Esophagus muscularis mucosa (tissue), 4 donors: ENCODE measurements around the gene PARD3B. TPM values are rescaled to one million over a fixed set of nuclear protein-coding genes. Genes with fewer than 3 reads are reported as not detected.

Experiments used
- DNase-seq: peaks from one replicate; pipeline ENCODE4 v3.0.0-alpha.2; 2017; ENCODE audit errors: extremely low spot score
- H3K27ac ChIP-seq, 4 donors: fragments of 200-600 bp; sonication (generic); replicated peaks in 1 of 4; 1 replicate in 3 of 4; 2 replicates in 1 of 4; pipeline ENCODE4 v1.5.1; 2016 to 2019; ENCODE audit warnings: mild to moderate bottlenecking in 1 of 4
- H3K27me3 ChIP-seq, 4 donors: fragments of 200-600 bp; sonication (generic); one replicate each; pipeline versions ENCODE4 v1.5.1 to v1.6.0; 2016 to 2019
- H3K36me3 ChIP-seq, 4 donors: fragments of 200-600 bp; sonication (generic); one replicate each; pipeline ENCODE4 v1.5.1; 2016 to 2019
- H3K4me1 ChIP-seq, 4 donors: fragments of 200-600 bp; sonication (generic); one replicate each; pipeline ENCODE4 v1.5.1; 2016 to 2019
- H3K4me3 ChIP-seq, 4 donors: fragments of 200-600 bp; sonication (generic); 1 replicate in 2 of 4; 2 replicates in 2 of 4; pipeline ENCODE4 v1.5.1; 2016 to 2019; ENCODE audit warnings: mild to moderate bottlenecking in 4 of 4, moderate library complexity in 1 of 4
- H3K9me3 ChIP-seq, 4 donors: fragments of 200-600 bp; sonication (generic); 1 replicate in 3 of 4; 2 replicates in 1 of 4; pipeline ENCODE4 v1.5.1; 2016 to 2019
- EP300 ChIP-seq: sonication (generic); formaldehyde crosslinking; IDR thresholded peaks from one replicate; pipeline ENCODE4 v1.6.1; 2017; ENCODE audit warnings: antibody characterized with exemption
- POLR2A ChIP-seq: fragments of 450-650 bp; IDR thresholded peaks from one replicate; pipeline ENCODE4 v1.6.1; 2017; ENCODE audit warnings: antibody characterized with exemption, moderate library complexity, mild to moderate bottlenecking, low read depth
- POLR2AphosphoS5 ChIP-seq, 2 donors: sonication (generic); formaldehyde crosslinking; IDR thresholded peaks; one replicate each; pipeline ENCODE4 v1.6.1; 2017; ENCODE audit warnings: antibody characterized with exemption in 2 of 2
- WGBS: methylation state at CpG from one replicate; pipeline ENCODE4 v1.1.5; 2018; 5-methylcytosine and 5-hydroxymethylcytosine counted together
- intact Hi-C: fragments of 100-400 bp; cut with DNase I; formaldehyde crosslinking; loops from one replicate; pipeline ENCODE4 v1.15.1; 2023
- total RNA-seq, 4 donors: library from RNA; depleted of rRNA; stranded (reverse); fragments of >200 nt; gene quantifications; one replicate each; pipeline versions ENCODE4 v1.1.0 to v1.2.1, GENCODE V29; 2016
- TF ChIP-seq, protein P1 (sequence below), 3 experiments: fragments of 200-600 bp in 2 of 3; fragments of 450-650 bp in 1 of 3; sonication (generic) in 2 of 3; IDR thresholded peaks; one replicate each; pipeline ENCODE4 v1.5.1; 2017 to 2019; ENCODE audit warnings: antibody characterized with exemption in 3 of 3, mild to moderate bottlenecking in 2 of 3, moderate library complexity in 1 of 3

The PARD3B gene
- total RNA-seq, 4 donors from 2014 or later: 24.2 to 40.8 (median 32.5) TPM

- DNase-seq: no peak
- 87% methylated on average over 3 of the region's 3 CpGs for WGBS
- H3K27me3 ChIP-seq: no peaks in the 10 kb centered on the region
- H3K36me3 ChIP-seq: no peaks in the 10 kb centered on the region
- no peaks in the 10 kb centered on the region for H3K9me3 ChIP-seq
- intact Hi-C loops: no loop called here
- TF ChIP-seq POLR2A: no peak
- TF ChIP-seq EP300: no peak
- TF ChIP-seq, protein P1, sequence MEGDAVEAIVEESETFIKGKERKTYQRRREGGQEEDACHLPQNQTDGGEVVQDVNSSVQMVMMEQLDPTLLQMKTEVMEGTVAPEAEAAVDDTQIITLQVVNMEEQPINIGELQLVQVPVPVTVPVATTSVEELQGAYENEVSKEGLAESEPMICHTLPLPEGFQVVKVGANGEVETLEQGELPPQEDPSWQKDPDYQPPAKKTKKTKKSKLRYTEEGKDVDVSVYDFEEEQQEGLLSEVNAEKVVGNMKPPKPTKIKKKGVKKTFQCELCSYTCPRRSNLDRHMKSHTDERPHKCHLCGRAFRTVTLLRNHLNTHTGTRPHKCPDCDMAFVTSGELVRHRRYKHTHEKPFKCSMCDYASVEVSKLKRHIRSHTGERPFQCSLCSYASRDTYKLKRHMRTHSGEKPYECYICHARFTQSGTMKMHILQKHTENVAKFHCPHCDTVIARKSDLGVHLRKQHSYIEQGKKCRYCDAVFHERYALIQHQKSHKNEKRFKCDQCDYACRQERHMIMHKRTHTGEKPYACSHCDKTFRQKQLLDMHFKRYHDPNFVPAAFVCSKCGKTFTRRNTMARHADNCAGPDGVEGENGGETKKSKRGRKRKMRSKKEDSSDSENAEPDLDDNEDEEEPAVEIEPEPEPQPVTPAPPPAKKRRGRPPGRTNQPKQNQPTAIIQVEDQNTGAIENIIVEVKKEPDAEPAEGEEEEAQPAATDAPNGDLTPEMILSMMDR (IDR thresholded peaks at IDR 0.05): no peak
- TF ChIP-seq POLR2AphosphoS5 (IDR thresholded peaks at IDR 0.05): no peak
- peaks cover 0 to 12% (median 4%) of the 10 kb centered on the region in 4 donors for H3K4me1 ChIP-seq
- H3K27ac ChIP-seq: no peak overlapping the region
- H3K4me3 ChIP-seq: no peak overlapping the region
These were observed 181.6 kb downstream of the PARD3B start for GRCh38 chr2:204726831-204727230.

- Histone ChIP-seq H3K27me3 (no peaks in the 10 kb centered on the region), H3K27ac (no peak overlapping the region), H3K4me1 (peaks cover 0 to 12% (median 4%) of the 10 kb centered on the region in 4 donors), H3K36me3 (no peaks in the 10 kb centered on the region), H3K9me3 (no peaks in the 10 kb centered on the region), H3K4me3 (no peak overlapping the region)
- no peak for DNase-seq
- TF ChIP-seq, protein P1 (IDR thresholded peaks at IDR 0.05): no peak
- TF ChIP-seq EP300 (no peak), POLR2AphosphoS5 (IDR thresholded peaks at IDR 0.05) (no peak), POLR2A (no peak)
- intact Hi-C loops: no loop called here
- WGBS: 99% methylated on average over 3 of the region's 3 CpGs
These were observed 182.1 kb downstream of the PARD3B start for GRCh38 chr2:204727368-204727767.

DNA sequence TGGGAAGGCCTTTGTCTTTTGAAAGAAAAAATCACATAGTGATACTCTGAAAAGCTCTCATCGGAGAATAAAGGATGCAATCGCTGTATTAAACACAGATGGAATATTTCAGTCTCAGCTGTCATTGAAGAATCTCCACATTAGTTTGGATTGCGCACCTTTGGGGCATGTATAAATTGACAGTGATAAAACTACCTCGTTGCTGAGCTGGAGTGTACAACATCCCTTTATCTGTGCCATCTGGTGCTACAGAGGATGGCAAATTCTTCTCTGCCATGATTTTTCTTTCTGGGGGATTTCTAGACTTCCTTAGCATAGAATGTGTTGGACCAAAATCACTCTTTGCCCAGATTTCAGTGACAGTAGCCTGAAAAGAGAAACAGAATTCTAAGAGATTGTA, 185.3 kb downstream of the PARD3B start:
- H3K4me1 ChIP-seq: peaks cover 0 to 12% (median 4%) of the 10 kb centered on the region in 4 donors
- DNase-seq: no peak
- no peaks in the 10 kb centered on the region for H3K36me3 ChIP-seq
- H3K27ac ChIP-seq: no peak overlapping the region
- H3K9me3 ChIP-seq: no peaks in the 10 kb centered on the region
- TF ChIP-seq POLR2A (no peak), EP300 (no peak), POLR2AphosphoS5 (IDR thresholded peaks at IDR 0.05) (no peak)
- TF ChIP-seq, protein P1 (IDR thresholded peaks at IDR 0.05): no peak
- no peak overlapping the region for H3K4me3 ChIP-seq
- intact Hi-C loops: no loop called here
- no peaks in the 10 kb centered on the region for H3K27me3 ChIP-seq
- 47% methylated on average over 4 of the region's 4 CpGs for WGBS

GRCh38 chr2:204732019-204732418, 186.7 kb downstream of the PARD3B start:
- DNase-seq: no peak
- Histone ChIP-seq H3K27ac (no peak overlapping the region), H3K36me3 (no peaks in the 10 kb centered on the region), H3K9me3 (peaks cover 0 to 2% (median 0%) of the 10 kb centered on the region in 4 donors), H3K4me3 (no peak overlapping the region), H3K4me1 (peaks cover 0 to 12% (median 4%) of the 10 kb centered on the region in 4 donors), H3K27me3 (no peaks in the 10 kb centered on the region)
- intact Hi-C loops: no loop called here
- WGBS: 31% methylated on average over 3 of the region's 3 CpGs
- no peak for TF ChIP-seq POLR2AphosphoS5 (IDR thresholded peaks at IDR 0.05)
- no peak for TF ChIP-seq EP300
- TF ChIP-seq, protein P1 (IDR thresholded peaks at IDR 0.05): no peak
- TF ChIP-seq POLR2A: no peak

DNA sequence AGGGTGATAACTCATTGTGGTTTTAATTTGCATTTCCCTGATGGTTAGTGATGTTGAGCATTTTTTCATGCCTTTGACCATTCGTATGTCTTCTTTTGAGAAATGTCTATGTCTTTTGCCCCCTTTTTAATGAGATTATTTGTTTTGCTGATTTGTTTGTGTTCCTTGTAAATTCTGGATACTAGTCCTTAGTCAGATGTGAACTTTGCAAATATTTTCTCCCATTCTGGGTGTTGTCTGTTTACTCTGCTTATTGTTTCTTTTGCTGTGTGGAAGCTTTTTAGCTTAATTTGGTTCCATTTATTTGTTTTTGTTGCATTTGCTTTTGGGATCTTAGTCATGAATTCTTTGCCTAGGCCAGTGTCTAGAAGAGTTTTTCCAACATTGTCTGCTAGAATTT, 192.0 kb downstream of the PARD3B start:
- H3K9me3 ChIP-seq: peaks cover 0 to 12% (median 3%) of the 10 kb centered on the region in 4 donors
- TF ChIP-seq POLR2A: no peak
- TF ChIP-seq, protein P1 (IDR thresholded peaks at IDR 0.05): no peak
- no peak for TF ChIP-seq EP300
- no peak for TF ChIP-seq POLR2AphosphoS5 (IDR thresholded peaks at IDR 0.05)
- H3K4me1 ChIP-seq: no peaks in the 10 kb centered on the region
- H3K27ac ChIP-seq: no peak overlapping the region
- intact Hi-C loops: no loop called here
- no peak for DNase-seq
- no peaks in the 10 kb centered on the region for H3K27me3 ChIP-seq
- no peak overlapping the region for H3K4me3 ChIP-seq
- 88% methylated on average over 1 of the region's 1 CpG for WGBS
- no peaks in the 10 kb centered on the region for H3K36me3 ChIP-seq
